HG02623 (cell line): ENCODE data around the gene ANO8.

Source experiments
- ATAC-seq: cut with Tn5 transposase; IDR thresholded peaks from one replicate; pipeline ENCODE4 v1.9.1; 2021; ENCODE audit warnings: moderate library complexity; ENCODE audit not compliant: unreplicated experiment

Gene ANO8

GRCh38 chr19:17348700-17349099 is 14.0 kb upstream of the ANO8 start:
- ATAC-seq, result no peak

- ATAC-seq, result no peak
Measured at GRCh38 chr19:17347877-17348276, 13.2 kb upstream of the ANO8 start.

GRCh38 chr19:17347361-17347760 is 12.7 kb upstream of the ANO8 start:
- no peak for ATAC-seq

- ATAC-seq, result no peak
Measured at GRCh38 chr19:17346109-17346671, 11.5 kb upstream of the ANO8 start.

GRCh38 chr19:17341845-17342244 is 7.2 kb upstream of the ANO8 start:
- no peak for ATAC-seq

- no peak for ATAC-seq
Measured at GRCh38 chr19:17341386-17341785, 6.7 kb upstream of the ANO8 start.

GRCh38 chr19:17340871-17341357 is 6.3 kb upstream of the ANO8 start:
- no peak for ATAC-seq

- ATAC-seq, result no peak
Measured at GRCh38 chr19:17340302-17340870, 5.7 kb upstream of the ANO8 start.

- no peak for ATAC-seq
Measured at GRCh38 chr19:17339088-17339741, 4.6 kb upstream of the ANO8 start.

GRCh38 chr19:17338433-17339078 is 3.9 kb upstream of the ANO8 start:
- no peak for ATAC-seq

GRCh38 chr19:17337675-17338432 is 3.2 kb upstream of the ANO8 start:
- no peak for ATAC-seq

- ATAC-seq, result peak; percentile 78
Measured at GRCh38 chr19:17336872-17337674, 2.4 kb upstream of the ANO8 start, which contains the start of gene GTPBP3. GTPBP3 (plus strand) TSS chr19:17337553; CDS start chr19:17337612, 59 bp downstream.

GRCh38 chr19:17335575-17335974 is 920 bp upstream of the ANO8 start:
- no peak for ATAC-seq

GRCh38 chr19:17333611-17334413 is 843 bp downstream of the ANO8 start:
- no peak for ATAC-seq

- ATAC-seq, result no peak
Measured at GRCh38 chr19:17332677-17333581, 1.7 kb downstream of the ANO8 start.

GRCh38 chr19:17332360-17332676 is 2.3 kb downstream of the ANO8 start:
- no peak for ATAC-seq

- ATAC-seq, result no peak
Measured at GRCh38 chr19:17331045-17331558, 3.6 kb downstream of the ANO8 start.

- no peak for ATAC-seq
Measured at GRCh38 chr19:17330262-17331044, 4.2 kb downstream of the ANO8 start.
